Parathyroid adenoma (tissue), 2 donors: ENCODE data around the gene RASAL3.

ENCODE experiments used
- H2AFZ ChIP-seq: fragments of 300-600 bp; sonication (generic); one replicate; pipeline ENCODE4 v1.7.0; 2017; ENCODE audit warnings: antibody characterized with exemption, mild to moderate bottlenecking
- H3K27ac ChIP-seq: fragments of 300-600 bp; sonication (generic); one replicate; pipeline ENCODE4 v1.7.0; 2017
- H3K27me3 ChIP-seq: fragments of 300-600 bp; sonication (generic); one replicate; pipeline ENCODE4 v1.7.0; 2017; ENCODE audit warnings: low read length; ENCODE audit not compliant: control insufficient read depth, insufficient read depth
- H3K36me3 ChIP-seq: fragments of 300-600 bp; sonication (generic); one replicate; pipeline ENCODE4 v1.7.0; 2017; ENCODE audit warnings: low read length; ENCODE audit not compliant: control insufficient read depth, insufficient read depth
- H3K4me1 ChIP-seq: fragments of 300-600 bp; sonication (generic); one replicate; pipeline ENCODE4 v1.7.0; 2017; ENCODE audit warnings: control low read depth
- H3K4me2 ChIP-seq: fragments of 300-600 bp; sonication (generic); one replicate; pipeline ENCODE4 v1.7.0; 2017; ENCODE audit warnings: low read length
- H3K4me3 ChIP-seq: fragments of 300-600 bp; sonication (generic); one replicate; pipeline ENCODE4 v1.7.0; 2017; ENCODE audit warnings: low read depth, low read length
- H3K79me2 ChIP-seq: fragments of 300-600 bp; sonication (generic); one replicate; pipeline ENCODE4 v1.7.0; 2017; ENCODE audit warnings: control low read depth
- H3K9ac ChIP-seq: fragments of 300-600 bp; sonication (generic); one replicate; pipeline ENCODE4 v1.7.0; 2017; ENCODE audit warnings: mild to moderate bottlenecking
- H3K9me3 ChIP-seq: fragments of 300-600 bp; sonication (generic); one replicate; pipeline ENCODE4 v1.7.0; 2017; ENCODE audit warnings: low read length; ENCODE audit not compliant: control insufficient read depth
- TF ChIP-seq, protein P1 (sequence below): fragments of 300-600 bp; sonication (generic); IDR thresholded peaks from one replicate; pipeline ENCODE4 v1.7.0; 2017; ENCODE audit warnings: antibody characterized with exemption, mild to moderate bottlenecking
- donor health status: primary hyperparathyroidism.

Gene RASAL3

DNA sequence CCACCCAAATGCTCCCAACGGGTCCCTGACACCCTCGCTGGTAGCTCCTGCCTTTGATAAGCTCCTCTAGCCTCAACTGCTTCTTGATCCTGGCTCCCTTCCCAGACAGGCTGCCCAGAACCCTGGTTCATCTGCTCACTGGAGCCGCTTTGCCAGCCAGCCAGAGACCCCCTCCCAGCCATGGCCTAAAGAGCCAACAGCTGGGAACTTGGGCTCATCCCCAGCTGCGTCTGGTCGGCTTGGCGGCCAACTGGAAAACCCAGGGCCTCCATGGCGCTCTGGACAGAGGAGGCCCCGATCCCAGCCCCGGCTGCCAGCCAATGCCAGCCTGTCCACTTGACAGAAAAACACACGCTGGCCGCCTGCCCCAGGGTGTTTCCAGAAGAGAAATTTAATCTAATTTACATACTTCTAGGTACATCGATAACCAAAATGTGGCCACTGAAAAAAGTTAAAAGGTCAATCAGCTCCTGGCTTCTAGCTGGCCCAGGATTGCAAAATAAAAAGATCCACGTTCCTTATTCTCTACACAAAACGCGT, 42.6 kb downstream of the RASAL3 start:
- no peaks in the 10 kb centered on the region for H3K36me3 ChIP-seq
- no peak overlapping the region for H3K4me2 ChIP-seq
- H3K27ac ChIP-seq = no peak overlapping the region

DNA sequence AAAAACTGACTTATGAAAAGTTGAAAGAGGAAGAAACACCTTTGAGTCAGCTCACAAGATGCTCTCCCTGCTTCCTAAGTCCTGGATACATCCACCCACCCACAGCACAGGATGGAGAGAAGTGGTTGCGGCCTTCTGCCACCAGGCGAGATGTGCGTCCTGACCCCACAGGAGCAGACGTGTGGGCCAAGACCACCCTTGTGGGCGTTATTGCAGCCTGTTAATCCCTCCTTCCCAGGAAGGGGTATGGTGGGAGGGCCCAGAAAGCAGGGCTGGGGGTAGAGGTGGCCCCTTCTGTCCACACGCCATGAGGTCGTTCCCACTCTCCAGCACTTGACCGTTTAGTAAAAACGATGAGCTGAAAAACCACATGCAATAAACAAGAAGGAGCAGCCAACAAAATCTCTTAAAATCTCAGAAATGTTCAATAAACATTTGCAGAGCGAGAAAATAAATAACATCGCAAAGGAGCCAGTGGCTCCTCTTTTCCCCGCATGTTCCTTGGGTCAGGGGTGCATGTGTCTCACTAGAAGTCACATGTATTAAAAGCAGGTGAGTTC, 43.1 kb downstream of the RASAL3 start:
- Histone ChIP-seq H3K79me2 (peaks cover 22% of the 10 kb centered on the region), H2AFZ (no peak overlapping the region), H3K9me3 (no peaks in the 10 kb centered on the region), H3K27ac (no peak overlapping the region), H3K27me3 (no peaks in the 10 kb centered on the region), H3K4me1 (peaks cover 10% of the 10 kb centered on the region), H3K36me3 (no peaks in the 10 kb centered on the region), H3K4me3 (no peak overlapping the region), H3K9ac (no peak overlapping the region), H3K4me2 (no peak overlapping the region)
- TF ChIP-seq, protein P1, sequence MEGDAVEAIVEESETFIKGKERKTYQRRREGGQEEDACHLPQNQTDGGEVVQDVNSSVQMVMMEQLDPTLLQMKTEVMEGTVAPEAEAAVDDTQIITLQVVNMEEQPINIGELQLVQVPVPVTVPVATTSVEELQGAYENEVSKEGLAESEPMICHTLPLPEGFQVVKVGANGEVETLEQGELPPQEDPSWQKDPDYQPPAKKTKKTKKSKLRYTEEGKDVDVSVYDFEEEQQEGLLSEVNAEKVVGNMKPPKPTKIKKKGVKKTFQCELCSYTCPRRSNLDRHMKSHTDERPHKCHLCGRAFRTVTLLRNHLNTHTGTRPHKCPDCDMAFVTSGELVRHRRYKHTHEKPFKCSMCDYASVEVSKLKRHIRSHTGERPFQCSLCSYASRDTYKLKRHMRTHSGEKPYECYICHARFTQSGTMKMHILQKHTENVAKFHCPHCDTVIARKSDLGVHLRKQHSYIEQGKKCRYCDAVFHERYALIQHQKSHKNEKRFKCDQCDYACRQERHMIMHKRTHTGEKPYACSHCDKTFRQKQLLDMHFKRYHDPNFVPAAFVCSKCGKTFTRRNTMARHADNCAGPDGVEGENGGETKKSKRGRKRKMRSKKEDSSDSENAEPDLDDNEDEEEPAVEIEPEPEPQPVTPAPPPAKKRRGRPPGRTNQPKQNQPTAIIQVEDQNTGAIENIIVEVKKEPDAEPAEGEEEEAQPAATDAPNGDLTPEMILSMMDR = no peak

More for the DNA sequence above, 42.6 kb downstream of the RASAL3 start:
- Histone ChIP-seq H3K4me1 (peaks cover 10% of the 10 kb centered on the region), H2AFZ (no peak overlapping the region), H3K4me3 (no peak overlapping the region), H3K9me3 (no peaks in the 10 kb centered on the region), H3K9ac (no peak overlapping the region), H3K27me3 (no peaks in the 10 kb centered on the region), H3K79me2 (peaks cover 19% of the 10 kb centered on the region)
- TF ChIP-seq, protein P1 = no peak

DNA sequence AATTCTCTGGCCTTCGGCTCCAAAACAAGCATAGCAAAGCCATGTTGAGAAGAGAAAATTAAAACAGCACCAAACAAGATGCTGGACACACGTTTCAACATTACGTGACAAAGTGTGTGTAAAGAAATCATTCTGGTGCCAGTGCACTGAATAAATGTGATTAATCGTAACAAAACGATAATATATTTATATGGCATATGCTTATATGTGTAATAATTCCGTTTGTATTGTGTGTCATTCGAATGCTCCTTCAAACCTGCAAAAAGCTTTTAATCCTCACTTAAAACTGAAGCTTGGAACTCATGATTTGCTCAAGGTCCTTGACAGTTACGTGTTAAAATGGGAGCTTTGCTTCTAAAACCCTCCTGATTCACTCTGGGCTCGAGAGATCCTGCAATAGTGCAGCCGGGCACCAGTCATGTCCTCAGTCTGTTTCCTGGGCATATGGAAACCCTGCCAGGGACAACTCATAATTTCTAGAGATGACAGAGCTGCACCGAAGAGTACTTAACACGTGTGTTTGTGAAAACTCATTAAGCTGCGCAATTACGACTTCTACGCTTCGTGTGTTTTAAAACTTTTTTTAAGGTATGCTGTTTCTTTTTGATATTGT, 44.8 kb downstream of the RASAL3 start:
- no peak overlapping the region for H3K9ac ChIP-seq
- H3K9me3 ChIP-seq = no peaks in the 10 kb centered on the region
- H3K27ac ChIP-seq = peak overlapping the region; percentile 30
- TF ChIP-seq, protein P1 = no peak
- H3K4me3 ChIP-seq = peak overlapping the region; percentile 62
- peaks cover 10% of the 10 kb centered on the region for H3K4me1 ChIP-seq
- H2AFZ ChIP-seq = peak overlapping the region; percentile 76
- peaks cover 36% of the 10 kb centered on the region for H3K79me2 ChIP-seq
- no peaks in the 10 kb centered on the region for H3K36me3 ChIP-seq
- H3K27me3 ChIP-seq = no peaks in the 10 kb centered on the region
- H3K4me2 ChIP-seq = peak overlapping the region; percentile 82

GRCh38 chr19:15418579-15419412, 45.5 kb downstream of the RASAL3 start, which contains the start of gene AKAP8L:
AKAP8L (minus strand) TSS chr19:15418988; CDS start chr19:15418923, 65 bp downstream.
- Histone ChIP-seq H3K79me2 (peaks cover 40% of the 10 kb centered on the region), H3K36me3 (no peaks in the 10 kb centered on the region), H3K27me3 (no peaks in the 10 kb centered on the region), H2AFZ (peak within 1 kb of the TSS; percentile 77), H3K4me2 (peak within 1 kb of the TSS; percentile 82), H3K9ac (peak within 1 kb of the TSS; percentile 79), H3K4me3 (peak within 1 kb of the TSS; percentile 95), H3K9me3 (no peaks in the 10 kb centered on the region), H3K27ac (peak within 1 kb of the TSS; percentile 80), H3K4me1 (peaks cover 13% of the 10 kb centered on the region)
- TF ChIP-seq, protein P1 = peak; percentile 85
